Panc1 (cell line): Measurements from ENCODE around the gene MTMR4. TPM values are rescaled to one million over a fixed set of nuclear protein-coding genes. Genes with fewer than 3 reads are reported as not detected.
"Not testable (repeated sequence)": the region's sequence is repeated elsewhere in the genome, so short reads cannot be mapped to it uniquely, and the experiment has no call there.

Source experiments
- ATAC-seq: fragments of 200-7000 bp; cut with Tn5 transposase; 2 replicates; pipeline ENCODE4 v1.9.1; 2020; ENCODE audit warnings: mild to moderate bottlenecking, moderate library complexity
- BruUV-seq: library from RNA; stranded (reverse); fragments of 400-500 nt; replicated peaks from 2 replicates; lab custom pipeline; 2021; lab: Mats Ljungman, UMichigan
- CTCF ChIA-PET: fragments of 300-600 bp; sonication (Branson Sonifier 250); formaldehyde crosslinking; loops from one replicate; lab custom pipeline; 2022; ENCODE audit warnings: antibody characterized with exemption; lab: Charles Lee
- POLR2A ChIA-PET: fragments of 300-600 bp; sonication (Branson Sonifier 250); formaldehyde crosslinking; loops from one replicate; lab custom pipeline; 2022; ENCODE audit warnings: antibody characterized with exemption; lab: Charles Lee
- DNase-seq: peaks from one replicate; pipeline ENCODE4 v3.0.0-alpha.2; 2010; ENCODE audit warnings: low read depth, low spot score
- H3K27ac ChIP-seq: 2 replicates; pipeline ENCODE4 v1.5.1; 2011; ENCODE audit warnings: mild to moderate bottlenecking, low read length, inconsistent platforms
- H3K27me3 ChIP-seq: fragments of 200-500 bp; sonication (Bioruptor generic); 2 replicates; pipeline ENCODE4 v1.6.0; 2014; ENCODE audit warnings: low read length, inconsistent platforms; ENCODE audit not compliant: control insufficient read depth, insufficient read depth
- H3K36me3 ChIP-seq: fragments of 200-500 bp; sonication (Bioruptor generic); 2 replicates; pipeline ENCODE4 v1.5.1; 2014; ENCODE audit warnings: inconsistent platforms, mild to moderate bottlenecking, low read length, moderate library complexity; ENCODE audit not compliant: control insufficient read depth, insufficient read depth
- H3K4me1 ChIP-seq: 2 replicates; pipeline ENCODE4 v1.5.1; 2011; ENCODE audit warnings: inconsistent platforms, mild to moderate bottlenecking, low read length, moderate library complexity; ENCODE audit not compliant: control insufficient read depth, insufficient read depth
- H3K4me3 ChIP-seq, 2 experiments: 2 replicates each; pipeline ENCODE4 v1.5.1; 2011 to 2012; ENCODE audit warnings: low read depth in 2 of 2, low read length in 2 of 2, mild to moderate bottlenecking in 2 of 2, inconsistent platforms in 1 of 2, moderate library complexity in 1 of 2
- H3K9me3 ChIP-seq: fragments of 200-500 bp; sonication (Bioruptor generic); 2 replicates; pipeline ENCODE4 v1.5.1; 2014; ENCODE audit warnings: low read depth, mild to moderate bottlenecking, inconsistent platforms, low read length, moderate library complexity; ENCODE audit not compliant: control insufficient read depth, insufficient read depth
- CTCF ChIP-seq: fragments of 450-650 bp; IDR thresholded peaks from 2 replicates; pipeline ENCODE4 v1.5.1; 2017; ENCODE audit warnings: mild to moderate bottlenecking
- POLR2AphosphoS5 ChIP-seq: IDR thresholded peaks from 2 replicates; pipeline ENCODE4 v1.6.1; 2012; ENCODE audit warnings: mild to moderate bottlenecking, low read depth, low read length, moderate library complexity
- SIN3A ChIP-seq: IDR thresholded peaks from 2 replicates; pipeline ENCODE4 v1.6.1; 2012; ENCODE audit warnings: low read depth, mild to moderate bottlenecking, low read length, moderate library complexity, borderline replicate concordance; ENCODE audit not compliant: insufficient read depth
- TCF7L2 ChIP-seq: IDR thresholded peaks from 2 replicates; pipeline ENCODE4 v1.6.1; 2011; ENCODE audit warnings: mild to moderate bottlenecking, low read depth, low read length, inconsistent platforms
- in situ Hi-C: cut with HindIII; loops from 2 replicates; pipeline ENCODE4 v1.10.0; 2016; ENCODE audit warnings: low sequenced_read_pairs, low pct_unique_long_range_greater_than_20kb
- intact Hi-C: fragments of 100-400 bp; cut with micrococcal nuclease; formaldehyde crosslinking; loops from one replicate; pipeline ENCODE4 v1.10.0; 2022; ENCODE audit not compliant: unreplicated experiment
- total RNA-seq: library from RNA; stranded (reverse); gene quantifications from one replicate; pipeline ENCODE4 v1.2.1, GENCODE V29; 2021; ENCODE audit not compliant: unreplicated experiment
- TF ChIP-seq, protein P1 (sequence below), 2 experiments: IDR thresholded peaks; 2 replicates each; pipeline ENCODE4 v1.6.1; 2011 to 2012; ENCODE audit warnings: low read depth in 2 of 2, control low read depth in 1 of 2, low read length in 1 of 2, mild to moderate bottlenecking in 1 of 2, moderate library complexity in 1 of 2; ENCODE audit not compliant: insufficient read depth in 1 of 2

Gene MTMR4
- total RNA-seq, 1 experiment from 2014 or later: 20.8 TPM

DNA sequence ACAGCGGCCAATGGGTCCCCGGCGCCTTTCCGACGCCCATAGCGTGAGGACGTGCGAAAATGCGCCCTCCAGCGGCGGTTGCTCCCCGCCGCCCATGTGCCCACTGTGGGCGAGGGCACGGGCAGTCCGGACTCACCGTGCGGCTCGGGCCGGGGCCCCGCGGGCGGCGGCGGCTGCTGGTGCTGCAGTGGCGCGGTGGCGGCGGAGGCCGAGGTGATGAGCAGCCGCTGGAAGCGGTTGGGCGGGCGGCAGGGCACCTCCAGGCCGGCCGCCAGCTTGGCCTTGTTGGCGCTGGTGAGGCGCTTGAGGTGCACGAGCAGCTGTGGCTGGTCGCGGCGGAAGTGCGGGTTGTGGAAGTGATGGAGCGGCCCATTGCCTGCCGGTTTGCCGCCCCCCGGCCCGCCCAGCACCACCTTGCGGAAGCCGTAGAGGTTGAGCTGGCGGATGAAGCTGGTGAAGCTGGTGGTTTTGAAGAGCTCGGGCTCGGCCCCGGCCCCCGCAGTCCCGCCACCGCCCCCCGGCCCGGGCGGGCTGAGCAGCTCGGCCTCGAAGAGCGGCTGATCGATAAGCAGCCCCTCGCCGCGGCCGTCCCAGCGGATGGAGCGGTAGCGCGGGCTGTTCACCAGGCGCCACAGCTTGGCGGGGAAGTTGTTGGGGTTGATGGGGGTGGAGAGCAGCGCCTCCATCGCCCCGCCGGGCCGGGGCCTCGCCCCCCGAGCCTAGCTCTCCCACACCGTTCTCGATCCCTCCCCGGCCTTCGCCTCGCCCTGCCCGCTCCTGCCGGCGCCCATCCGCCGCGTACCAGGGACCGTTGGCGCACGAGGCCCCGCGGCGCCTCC lies 26.6 kb downstream of the MTMR4 start, which contains the start of gene HSF5:
Gene HSF5, minus strand, starts transcription at position 820 of the 839 bp plus-strand sequence. Its CDS starts 134 bp downstream, at position 686.
- no peak within 1 kb of the TSS for H3K27ac ChIP-seq
- H3K9me3 ChIP-seq: no peaks in the 10 kb centered on the region
- ATAC-seq (no peak), DNase-seq (no peak)
- TF ChIP-seq SIN3A (no peak), TCF7L2 (no peak), CTCF (no peak), POLR2AphosphoS5 (no peak)
- TF ChIP-seq, protein P1, sequence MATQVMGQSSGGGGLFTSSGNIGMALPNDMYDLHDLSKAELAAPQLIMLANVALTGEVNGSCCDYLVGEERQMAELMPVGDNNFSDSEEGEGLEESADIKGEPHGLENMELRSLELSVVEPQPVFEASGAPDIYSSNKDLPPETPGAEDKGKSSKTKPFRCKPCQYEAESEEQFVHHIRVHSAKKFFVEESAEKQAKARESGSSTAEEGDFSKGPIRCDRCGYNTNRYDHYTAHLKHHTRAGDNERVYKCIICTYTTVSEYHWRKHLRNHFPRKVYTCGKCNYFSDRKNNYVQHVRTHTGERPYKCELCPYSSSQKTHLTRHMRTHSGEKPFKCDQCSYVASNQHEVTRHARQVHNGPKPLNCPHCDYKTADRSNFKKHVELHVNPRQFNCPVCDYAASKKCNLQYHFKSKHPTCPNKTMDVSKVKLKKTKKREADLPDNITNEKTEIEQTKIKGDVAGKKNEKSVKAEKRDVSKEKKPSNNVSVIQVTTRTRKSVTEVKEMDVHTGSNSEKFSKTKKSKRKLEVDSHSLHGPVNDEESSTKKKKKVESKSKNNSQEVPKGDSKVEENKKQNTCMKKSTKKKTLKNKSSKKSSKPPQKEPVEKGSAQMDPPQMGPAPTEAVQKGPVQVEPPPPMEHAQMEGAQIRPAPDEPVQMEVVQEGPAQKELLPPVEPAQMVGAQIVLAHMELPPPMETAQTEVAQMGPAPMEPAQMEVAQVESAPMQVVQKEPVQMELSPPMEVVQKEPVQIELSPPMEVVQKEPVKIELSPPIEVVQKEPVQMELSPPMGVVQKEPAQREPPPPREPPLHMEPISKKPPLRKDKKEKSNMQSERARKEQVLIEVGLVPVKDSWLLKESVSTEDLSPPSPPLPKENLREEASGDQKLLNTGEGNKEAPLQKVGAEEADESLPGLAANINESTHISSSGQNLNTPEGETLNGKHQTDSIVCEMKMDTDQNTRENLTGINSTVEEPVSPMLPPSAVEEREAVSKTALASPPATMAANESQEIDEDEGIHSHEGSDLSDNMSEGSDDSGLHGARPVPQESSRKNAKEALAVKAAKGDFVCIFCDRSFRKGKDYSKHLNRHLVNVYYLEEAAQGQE (IDR thresholded peaks at IDR 0.05; ENCODE audit: insufficient read depth in 1 of 2, low read depth in 2 of 2, low read length in 1 of 2): no peak
- in situ Hi-C loops (no loop called here), intact Hi-C loops (no loop called here)
- no TSS peak for BruUV-seq
- H3K4me3 ChIP-seq: no peak within 1 kb of the TSS
- H3K4me1 ChIP-seq: no peaks in the 10 kb centered on the region
- H3K36me3 ChIP-seq: peaks cover 5% of the 10 kb centered on the region; the same call in 1 of the 2 replicates
- POLR2A ChIA-PET: no interaction called here
- CTCF ChIA-PET: no interaction called here
- no peaks in the 10 kb centered on the region for H3K27me3 ChIP-seq

DNA sequence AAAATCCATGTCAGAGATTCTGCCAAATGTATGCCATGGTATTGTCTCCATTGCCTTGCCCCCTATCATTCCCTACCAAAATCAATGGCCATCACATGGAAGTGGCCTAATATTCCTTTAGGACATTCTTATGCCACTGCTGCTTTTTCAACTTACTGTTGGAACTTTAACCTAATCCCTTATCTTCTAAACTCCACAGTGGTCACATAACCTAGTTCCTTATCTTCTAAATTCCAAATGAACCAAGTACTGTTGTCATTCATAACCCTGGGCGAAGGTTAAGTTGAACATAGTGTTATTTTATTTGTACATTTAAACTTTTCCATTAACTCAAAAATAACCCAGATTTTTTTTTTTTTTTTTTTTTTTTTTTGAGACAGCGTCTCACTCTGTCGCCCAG lies 29.8 kb downstream of the MTMR4 start:
- Histone ChIP-seq H3K4me1 (no peaks in the 10 kb centered on the region), H3K27me3 (no peaks in the 10 kb centered on the region), H3K27ac (no peak overlapping the region), H3K4me3 (no peak overlapping the region), H3K36me3 (no peaks in the 10 kb centered on the region), H3K9me3 (no peaks in the 10 kb centered on the region)
- POLR2A ChIA-PET: no interaction called here
- CTCF ChIA-PET: no interaction called here
- intact Hi-C loops (no loop called here), in situ Hi-C loops (no loop called here)
- ATAC-seq (no peak), DNase-seq (no peak)
- TF ChIP-seq CTCF (no peak), POLR2AphosphoS5 (no peak), SIN3A (no peak), TCF7L2 (no peak)
- TF ChIP-seq, protein P1 (IDR thresholded peaks at IDR 0.05; ENCODE audit: insufficient read depth in 1 of 2, low read depth in 2 of 2, low read length in 1 of 2): no peak
- BruUV-seq: no TSS peak

DNA sequence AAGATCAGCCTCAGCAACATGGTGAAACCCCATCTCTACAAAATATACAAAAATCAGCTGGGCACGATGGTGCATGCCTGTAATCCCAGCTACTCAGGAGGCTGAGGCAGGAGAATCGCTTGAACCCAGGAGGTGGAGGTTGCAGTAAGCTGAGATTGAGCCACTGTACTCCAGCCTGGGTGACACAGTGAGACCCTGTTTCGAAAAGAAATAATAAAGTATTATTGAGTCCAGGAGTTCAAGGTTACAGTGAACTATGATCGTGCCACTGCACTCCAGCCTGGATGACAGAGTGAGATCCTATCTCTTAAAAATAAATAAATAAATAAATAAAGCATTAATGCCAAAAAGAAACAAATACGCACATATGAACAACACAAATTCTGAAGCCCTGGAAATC lies 32.6 kb downstream of the MTMR4 start:
- H3K27ac ChIP-seq, H3K4me3 ChIP-seq, H3K27me3 ChIP-seq, in situ Hi-C loops, H3K36me3 ChIP-seq, intact Hi-C loops, POLR2A ChIA-PET, DNase-seq, CTCF ChIA-PET, H3K9me3 ChIP-seq, H3K4me1 ChIP-seq, ATAC-seq, BruUV-seq: not testable (repeated sequence)
